ENCODE data around the gene PCSK4. TPM values are rescaled to one million over a fixed set of nuclear protein-coding genes. Genes with fewer than 3 reads are reported as not detected.

Gene PCSK4
- total RNA-seq, 1 donor from 2014 or later: 37.7 TPM

- peaks cover 3% of the 10 kb centered on the region for H3K4me1 Mint-ChIP-seq (ENCODE audit: low read depth)
- no peak overlapping the region for H3K4me3 Mint-ChIP-seq (ENCODE audit: low read depth)
- H3K27me3 Mint-ChIP-seq: peaks cover 40% of the 10 kb centered on the region
- TF ChIP-seq CTCF (IDR thresholded peaks at IDR 0.05; ENCODE audit: unreplicated experiment): no peak
- H3K36me3 Mint-ChIP-seq (ENCODE audit: insufficient read depth): peaks cover 2% of the 10 kb centered on the region
- no peaks in the 10 kb centered on the region for H3K9me3 Mint-ChIP-seq (ENCODE audit: low read depth)
- no peak overlapping the region for H3K27ac Mint-ChIP-seq
- no peak for DNase-seq (ENCODE audit: low spot score, unreplicated experiment)
Measured at GRCh38 chr19:1507192-1507660, 17.1 kb upstream of the PCSK4 start.

GRCh38 chr19:1505991-1506881 is 16.1 kb upstream of the PCSK4 start:
- Mint-ChIP-seq H3K9me3 (ENCODE audit: low read depth) (no peaks in the 10 kb centered on the region), H3K27me3 (peaks cover 38% of the 10 kb centered on the region), H3K4me3 (ENCODE audit: low read depth) (no peak overlapping the region), H3K4me1 (ENCODE audit: low read depth) (peaks cover 4% of the 10 kb centered on the region), H3K27ac (no peak overlapping the region), H3K36me3 (ENCODE audit: insufficient read depth) (peaks cover 2% of the 10 kb centered on the region)
- DNase-seq (ENCODE audit: low spot score, unreplicated experiment): no peak
- no peak for TF ChIP-seq CTCF (IDR thresholded peaks at IDR 0.05; ENCODE audit: unreplicated experiment)

- Mint-ChIP-seq H3K36me3 (ENCODE audit: insufficient read depth) (peaks cover 2% of the 10 kb centered on the region), H3K4me1 (ENCODE audit: low read depth) (peaks cover 6% of the 10 kb centered on the region), H3K27me3 (peaks cover 28% of the 10 kb centered on the region), H3K9me3 (ENCODE audit: low read depth) (no peaks in the 10 kb centered on the region), H3K4me3 (ENCODE audit: low read depth) (no peak overlapping the region), H3K27ac (no peak overlapping the region)
- TF ChIP-seq CTCF (IDR thresholded peaks at IDR 0.05; ENCODE audit: unreplicated experiment): no peak
- no peak for DNase-seq (ENCODE audit: low spot score, unreplicated experiment)
Measured at GRCh38 chr19:1505012-1505411, 14.9 kb upstream of the PCSK4 start.

- no peak for DNase-seq (ENCODE audit: low spot score, unreplicated experiment)
- TF ChIP-seq CTCF (IDR thresholded peaks at IDR 0.05; ENCODE audit: unreplicated experiment): no peak
- Mint-ChIP-seq H3K4me3 (ENCODE audit: low read depth) (no peak overlapping the region), H3K4me1 (ENCODE audit: low read depth) (peaks cover 4% of the 10 kb centered on the region), H3K36me3 (ENCODE audit: insufficient read depth) (peaks cover 2% of the 10 kb centered on the region), H3K9me3 (ENCODE audit: low read depth) (no peaks in the 10 kb centered on the region), H3K27me3 (peaks cover 24% of the 10 kb centered on the region), H3K27ac (no peak overlapping the region)
Measured at GRCh38 chr19:1503925-1504773, 14.0 kb upstream of the PCSK4 start.

Measured in progenitor cell of endocrine pancreas (in vitro differentiated cells).